ENCODE measurements around the gene EHBP1.
A peak's percentile ranks its signal among the peaks of the same experiment; 100 is the strongest.
"Not testable (repeated sequence)": the region's sequence is repeated elsewhere in the genome, so short reads cannot be mapped to it uniquely, and the experiment has no call there.

Gene EHBP1

GRCh38 chr2:63071664-63072063 is 366.2 kb downstream of the EHBP1 start:
- Histone ChIP-seq H2AFZ (ENCODE audit: low read length) (no peak overlapping the region), H3K9ac (ENCODE audit: low read depth, low read length, poor library complexity, severe bottlenecking) (no peak overlapping the region), H3F3A (ENCODE audit: low read depth) (no peaks in the 10 kb centered on the region), H3K4me3 (ENCODE audit: low read length, poor library complexity, severe bottlenecking) (no peak overlapping the region), H3K4me2 (ENCODE audit: low read depth, low read length, poor library complexity, severe bottlenecking) (no peak overlapping the region), H3K4me1 (ENCODE audit: insufficient read depth, low read length, poor library complexity, severe bottlenecking) (no peaks in the 10 kb centered on the region), H3K79me2 (ENCODE audit: insufficient read depth, low read length) (no peaks in the 10 kb centered on the region), H3K9me3 (ENCODE audit: insufficient read depth, low read depth, low read length) (no peaks in the 10 kb centered on the region), H3K27me3 (ENCODE audit: insufficient read depth, low read length, poor library complexity, severe bottlenecking) (no peaks in the 10 kb centered on the region), H3K9me2 (replicated peaks; ENCODE audit: low read depth, low read length) (no peaks in the 10 kb centered on the region), H3K36me3 (ENCODE audit: insufficient read depth, low read length) (no peaks in the 10 kb centered on the region), H4K20me1 (ENCODE audit: insufficient read depth, low read length, poor library complexity, severe bottlenecking) (no peaks in the 10 kb centered on the region)
- TF ChIP-seq EZH2phosphoT487 (IDR thresholded peaks at IDR 0.05; ENCODE audit: borderline replicate concordance), result no peak
- TF ChIP-seq, protein P1, sequence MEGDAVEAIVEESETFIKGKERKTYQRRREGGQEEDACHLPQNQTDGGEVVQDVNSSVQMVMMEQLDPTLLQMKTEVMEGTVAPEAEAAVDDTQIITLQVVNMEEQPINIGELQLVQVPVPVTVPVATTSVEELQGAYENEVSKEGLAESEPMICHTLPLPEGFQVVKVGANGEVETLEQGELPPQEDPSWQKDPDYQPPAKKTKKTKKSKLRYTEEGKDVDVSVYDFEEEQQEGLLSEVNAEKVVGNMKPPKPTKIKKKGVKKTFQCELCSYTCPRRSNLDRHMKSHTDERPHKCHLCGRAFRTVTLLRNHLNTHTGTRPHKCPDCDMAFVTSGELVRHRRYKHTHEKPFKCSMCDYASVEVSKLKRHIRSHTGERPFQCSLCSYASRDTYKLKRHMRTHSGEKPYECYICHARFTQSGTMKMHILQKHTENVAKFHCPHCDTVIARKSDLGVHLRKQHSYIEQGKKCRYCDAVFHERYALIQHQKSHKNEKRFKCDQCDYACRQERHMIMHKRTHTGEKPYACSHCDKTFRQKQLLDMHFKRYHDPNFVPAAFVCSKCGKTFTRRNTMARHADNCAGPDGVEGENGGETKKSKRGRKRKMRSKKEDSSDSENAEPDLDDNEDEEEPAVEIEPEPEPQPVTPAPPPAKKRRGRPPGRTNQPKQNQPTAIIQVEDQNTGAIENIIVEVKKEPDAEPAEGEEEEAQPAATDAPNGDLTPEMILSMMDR (conservative IDR thresholded peaks at IDR 0.05; ENCODE audit: low read length), result no peak

- no peak overlapping the region for H2AFZ ChIP-seq (ENCODE audit: low read length)
- no peak overlapping the region for H3K4me2 ChIP-seq (ENCODE audit: low read depth, low read length, poor library complexity, severe bottlenecking)
- H3K4me1 ChIP-seq (ENCODE audit: insufficient read depth, low read length, poor library complexity, severe bottlenecking), result peaks cover 3% of the 10 kb centered on the region
- H3F3A ChIP-seq (ENCODE audit: low read depth), result no peaks in the 10 kb centered on the region
- H3K27me3 ChIP-seq (ENCODE audit: insufficient read depth, low read length, poor library complexity, severe bottlenecking), result no peaks in the 10 kb centered on the region
- H3K79me2 ChIP-seq (ENCODE audit: insufficient read depth, low read length), result no peaks in the 10 kb centered on the region
- no peaks in the 10 kb centered on the region for H3K9me3 ChIP-seq (ENCODE audit: insufficient read depth, low read depth, low read length)
- no peaks in the 10 kb centered on the region for H3K9me2 ChIP-seq (replicated peaks; ENCODE audit: low read depth, low read length)
- no peak overlapping the region for H3K4me3 ChIP-seq (ENCODE audit: low read length, poor library complexity, severe bottlenecking)
- no peak overlapping the region for H3K9ac ChIP-seq (ENCODE audit: low read depth, low read length, poor library complexity, severe bottlenecking)
- TF ChIP-seq EZH2phosphoT487 (IDR thresholded peaks at IDR 0.05; ENCODE audit: borderline replicate concordance), result no peak
- TF ChIP-seq, protein P1 (conservative IDR thresholded peaks at IDR 0.05; ENCODE audit: low read length), result no peak
- no peaks in the 10 kb centered on the region for H3K36me3 ChIP-seq (ENCODE audit: insufficient read depth, low read length)
- H4K20me1 ChIP-seq (ENCODE audit: insufficient read depth, low read length, poor library complexity, severe bottlenecking), result no peaks in the 10 kb centered on the region
Observed at GRCh38 chr2:63073994-63074393, 368.5 kb downstream of the EHBP1 start.

- H3K79me2 ChIP-seq (ENCODE audit: insufficient read depth, low read length); H3K27me3 ChIP-seq (ENCODE audit: insufficient read depth, low read length, poor library complexity, severe bottlenecking); H3K4me1 ChIP-seq (ENCODE audit: insufficient read depth, low read length, poor library complexity, severe bottlenecking); H3K9me3 ChIP-seq (ENCODE audit: insufficient read depth, low read depth, low read length); H4K20me1 ChIP-seq (ENCODE audit: insufficient read depth, low read length, poor library complexity, severe bottlenecking); H3F3A ChIP-seq (ENCODE audit: low read depth); H3K9me2 ChIP-seq (replicated peaks; ENCODE audit: low read depth, low read length); H3K4me3 ChIP-seq (ENCODE audit: low read length, poor library complexity, severe bottlenecking); H3K36me3 ChIP-seq (ENCODE audit: insufficient read depth, low read length); H3K9ac ChIP-seq (ENCODE audit: low read depth, low read length, poor library complexity, severe bottlenecking); H2AFZ ChIP-seq (ENCODE audit: low read length); H3K4me2 ChIP-seq (ENCODE audit: low read depth, low read length, poor library complexity, severe bottlenecking): not testable (repeated sequence)
Observed at GRCh38 chr2:63074399-63074798, 368.9 kb downstream of the EHBP1 start.

DNA sequence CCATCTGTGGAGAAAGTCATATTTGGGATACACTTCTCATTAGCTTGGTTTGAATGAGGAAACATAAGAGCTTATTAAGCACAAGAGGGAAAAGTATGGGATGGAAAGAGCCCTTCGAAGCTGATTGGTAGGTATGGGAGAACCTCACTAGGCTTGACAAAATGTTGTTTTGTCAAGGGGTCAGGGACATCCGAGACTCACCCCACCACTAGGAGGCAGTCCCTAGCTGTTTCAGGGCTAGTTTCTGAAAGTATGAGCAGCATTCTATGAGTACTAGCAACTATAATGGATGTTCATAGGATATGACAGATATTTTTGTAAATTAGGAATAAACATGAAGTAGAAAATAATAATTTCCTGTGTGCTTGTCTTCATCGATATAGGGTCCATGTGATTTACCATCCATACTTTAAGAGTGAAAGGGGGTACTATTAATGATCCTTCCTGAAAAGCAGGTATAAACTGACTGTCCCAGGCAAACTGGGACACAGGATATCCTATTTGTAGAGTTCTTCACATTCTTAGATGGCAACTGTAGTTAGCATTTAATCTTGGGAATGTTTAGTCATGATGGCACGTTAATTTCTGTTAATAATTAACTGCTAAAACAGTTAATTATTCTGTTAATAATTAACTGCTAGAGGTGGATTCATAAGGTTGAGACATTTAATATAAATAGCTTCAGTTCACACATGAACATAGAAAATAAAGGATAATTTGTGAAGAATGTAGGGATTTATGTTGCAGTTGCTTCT is 373.5 kb downstream of the EHBP1 start:
- Histone ChIP-seq H4K20me1 (ENCODE audit: insufficient read depth, low read length, poor library complexity, severe bottlenecking) (no peaks in the 10 kb centered on the region), H3K36me3 (ENCODE audit: insufficient read depth, low read length) (no peaks in the 10 kb centered on the region), H3K4me2 (ENCODE audit: low read depth, low read length, poor library complexity, severe bottlenecking) (no peak overlapping the region), H3K27me3 (ENCODE audit: insufficient read depth, low read length, poor library complexity, severe bottlenecking) (no peaks in the 10 kb centered on the region), H3K9ac (ENCODE audit: low read depth, low read length, poor library complexity, severe bottlenecking) (no peak overlapping the region), H2AFZ (ENCODE audit: low read length) (peak overlapping the region; percentile 51; the same call in 1 of the 2 replicates), H3K4me3 (ENCODE audit: low read length, poor library complexity, severe bottlenecking) (no peak overlapping the region), H3K4me1 (ENCODE audit: insufficient read depth, low read length, poor library complexity, severe bottlenecking) (peaks cover 3% of the 10 kb centered on the region), H3K9me2 (replicated peaks; ENCODE audit: low read depth, low read length) (no peaks in the 10 kb centered on the region), H3F3A (ENCODE audit: low read depth) (no peaks in the 10 kb centered on the region), H3K9me3 (ENCODE audit: insufficient read depth, low read depth, low read length) (no peaks in the 10 kb centered on the region), H3K79me2 (ENCODE audit: insufficient read depth, low read length) (no peaks in the 10 kb centered on the region)
- TF ChIP-seq, protein P1 (conservative IDR thresholded peaks at IDR 0.05; ENCODE audit: low read length), result peak; percentile 93
- no peak for TF ChIP-seq EZH2phosphoT487 (IDR thresholded peaks at IDR 0.05; ENCODE audit: borderline replicate concordance)
